Measurements from ENCODE around the gene SMARCC1.

SMARCC1 gene

GRCh38 chr3:47553407-47553806 lies 228.3 kb downstream of the SMARCC1 start:
- no peak for DNase-seq (ENCODE audit: low read depth in 3 of 3)

- DNase-seq (ENCODE audit: low read depth in 3 of 3), result no peak
Observed at GRCh38 chr3:47542471-47543173, 239.1 kb downstream of the SMARCC1 start.

GRCh38 chr3:47541583-47542108 lies 240.0 kb downstream of the SMARCC1 start:
- DNase-seq (ENCODE audit: low read depth in 3 of 3), result no peak

- DNase-seq (ENCODE audit: low read depth in 3 of 3), result no peak
Observed at GRCh38 chr3:47540281-47540680, 241.4 kb downstream of the SMARCC1 start.

- no peak for DNase-seq (ENCODE audit: low read depth in 3 of 3)
Observed at GRCh38 chr3:47536967-47537366, 244.7 kb downstream of the SMARCC1 start.

GRCh38 chr3:47536221-47536891 lies 245.3 kb downstream of the SMARCC1 start:
- DNase-seq (ENCODE audit: low read depth in 3 of 3), result no peak
